HAP-1 (cell line): ENCODE data around the gene RCC2.
"Not testable (repeated sequence)": the region's sequence is repeated elsewhere in the genome, so short reads cannot be mapped to it uniquely, and the experiment has no call there.

Source experiments
- DNase-seq, 2 experiments: peaks; one replicate each; pipeline ENCODE4 v3.0.0-alpha.2; 2016 to 2020; ENCODE audit warnings: low spot score in 2 of 2
- H3K27me3 ChIP-seq: fragments of 250-450 bp; sonication (Bioruptor Pico); 2 replicates; pipeline ENCODE4 v1.5.1; 2020; ENCODE audit warnings: low read depth, mild to moderate bottlenecking, moderate library complexity
- H3K36me3 ChIP-seq: fragments of 250-450 bp; sonication (Bioruptor Pico); replicated peaks from 2 replicates; pipeline ENCODE4 v1.5.1; 2020; ENCODE audit warnings: mild to moderate bottlenecking
- H3K4me1 ChIP-seq: fragments of 250-450 bp; sonication (Bioruptor Pico); 2 replicates; pipeline ENCODE4 v1.5.1; 2020; ENCODE audit warnings: mild to moderate bottlenecking
- H3K4me3 ChIP-seq: fragments of 250-450 bp; sonication (Bioruptor Pico); 2 replicates; pipeline ENCODE4 v1.5.1; 2020; ENCODE audit warnings: mild to moderate bottlenecking, moderate library complexity
- H3K9me3 ChIP-seq: fragments of 250-450 bp; sonication (Bioruptor Pico); 2 replicates; pipeline ENCODE4 v1.5.1; 2020; ENCODE audit warnings: mild to moderate bottlenecking, moderate library complexity
- in situ Hi-C: fragments of 300-500 bp; cut with MboI; formaldehyde crosslinking; loops from 3 replicates; pipeline ENCODE4 v1.14.3; 2020; ENCODE audit warnings: low sequenced_read_pairs, inconsistent platforms, mixed read lengths

RCC2 gene

GRCh38 chr1:17439250-17440073, at the start of gene RCC2:
RCC2 (minus strand) TSS chr1:17439677; CDS start chr1:17438514, 1,163 bp downstream.
- in situ Hi-C loops: no loop called here
- H3K36me3 ChIP-seq: peaks cover 31% of the 10 kb centered on the region
- DNase-seq: peak; percentile 76 to 79

DNA sequence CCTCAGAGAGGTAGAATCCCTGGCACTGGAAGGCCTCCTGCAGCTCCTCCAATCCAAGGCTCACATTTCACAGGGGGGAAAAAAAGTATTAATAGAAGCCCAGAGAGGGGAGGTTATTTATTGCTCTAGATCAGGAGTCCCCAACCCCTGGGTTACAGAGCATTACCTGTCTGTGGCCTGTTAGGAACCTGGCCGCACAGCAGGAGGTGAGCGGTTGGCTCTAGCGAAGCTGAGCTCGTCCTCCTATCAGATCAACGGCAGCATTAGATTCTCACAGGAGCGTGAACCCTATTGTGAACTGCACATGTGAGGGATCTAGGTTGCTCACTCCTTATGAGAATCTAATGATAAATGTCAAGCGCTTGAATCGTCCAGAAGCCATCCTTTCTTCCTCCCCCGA, 46.8 kb upstream of the RCC2 start:
- in situ Hi-C loops: loop anchor here (5.0 kb wide), 1 partner anchor 64 kb away; no protein-coding TSS in a partner anchor
- Histone ChIP-seq H3K27me3 (no peaks in the 10 kb centered on the region), H3K36me3 (no peaks in the 10 kb centered on the region), H3K4me3 (no peak overlapping the region), H3K9me3 (no peaks in the 10 kb centered on the region), H3K4me1 (no peaks in the 10 kb centered on the region)
- DNase-seq: no peak

More at GRCh38 chr1:17439250-17440073, at the start of gene RCC2:
- peaks cover 42% of the 10 kb centered on the region for H3K4me1 ChIP-seq
- H3K27me3 ChIP-seq: no peaks in the 10 kb centered on the region
- no peaks in the 10 kb centered on the region for H3K9me3 ChIP-seq
- H3K4me3 ChIP-seq: peak within 1 kb of the TSS; percentile 92

DNA sequence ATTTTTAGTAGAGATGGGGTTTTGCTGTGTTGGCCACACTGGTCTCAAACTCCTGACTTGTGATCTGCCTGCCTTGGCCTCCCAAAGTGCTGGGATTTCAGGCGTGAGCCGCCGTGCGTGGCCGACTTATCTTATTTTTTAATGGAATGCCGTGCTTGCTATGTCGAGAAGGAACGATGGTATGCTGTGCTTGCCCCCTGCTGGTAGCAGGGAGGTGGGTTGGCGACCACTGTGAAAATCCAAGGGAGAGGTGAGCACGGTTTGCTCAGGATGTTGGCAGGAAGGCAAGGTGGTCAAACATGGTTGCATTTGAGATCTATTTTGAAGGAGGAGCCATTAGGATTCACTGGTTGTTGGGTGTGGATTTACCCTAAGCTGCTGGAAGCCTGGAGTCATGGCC, 45.8 kb upstream of the RCC2 start:
- Histone ChIP-seq H3K27me3 (no peaks in the 10 kb centered on the region), H3K4me3 (no peak overlapping the region), H3K9me3 (no peaks in the 10 kb centered on the region), H3K4me1 (no peaks in the 10 kb centered on the region), H3K36me3 (no peaks in the 10 kb centered on the region)
- in situ Hi-C loops: loop anchor here (5.0 kb wide), 1 partner anchor 63 kb away; no protein-coding TSS in a partner anchor
- peak; percentile 59 to 84 for DNase-seq

- H3K4me1 ChIP-seq, H3K4me3 ChIP-seq, in situ Hi-C loops, H3K36me3 ChIP-seq, H3K9me3 ChIP-seq, DNase-seq, H3K27me3 ChIP-seq: not testable (repeated sequence)
Measured at GRCh38 chr1:17481981-17482380, 42.5 kb upstream of the RCC2 start.

GRCh38 chr1:17480846-17481245, 41.4 kb upstream of the RCC2 start:
- Histone ChIP-seq H3K4me3 (no peak overlapping the region), H3K9me3 (peaks cover 8% of the 10 kb centered on the region), H3K27me3 (no peaks in the 10 kb centered on the region), H3K4me1 (peaks cover 2% of the 10 kb centered on the region), H3K36me3 (no peaks in the 10 kb centered on the region)
- in situ Hi-C loops: no loop called here
- no peak for DNase-seq

- in situ Hi-C loops: no loop called here
- peaks cover 10% of the 10 kb centered on the region for H3K9me3 ChIP-seq
- no peak for DNase-seq
- H3K4me1 ChIP-seq: peaks cover 41% of the 10 kb centered on the region
- no peaks in the 10 kb centered on the region for H3K27me3 ChIP-seq
- H3K36me3 ChIP-seq: no peaks in the 10 kb centered on the region
- no peak overlapping the region for H3K4me3 ChIP-seq
Measured at GRCh38 chr1:17475752-17476151, 36.3 kb upstream of the RCC2 start.

DNA sequence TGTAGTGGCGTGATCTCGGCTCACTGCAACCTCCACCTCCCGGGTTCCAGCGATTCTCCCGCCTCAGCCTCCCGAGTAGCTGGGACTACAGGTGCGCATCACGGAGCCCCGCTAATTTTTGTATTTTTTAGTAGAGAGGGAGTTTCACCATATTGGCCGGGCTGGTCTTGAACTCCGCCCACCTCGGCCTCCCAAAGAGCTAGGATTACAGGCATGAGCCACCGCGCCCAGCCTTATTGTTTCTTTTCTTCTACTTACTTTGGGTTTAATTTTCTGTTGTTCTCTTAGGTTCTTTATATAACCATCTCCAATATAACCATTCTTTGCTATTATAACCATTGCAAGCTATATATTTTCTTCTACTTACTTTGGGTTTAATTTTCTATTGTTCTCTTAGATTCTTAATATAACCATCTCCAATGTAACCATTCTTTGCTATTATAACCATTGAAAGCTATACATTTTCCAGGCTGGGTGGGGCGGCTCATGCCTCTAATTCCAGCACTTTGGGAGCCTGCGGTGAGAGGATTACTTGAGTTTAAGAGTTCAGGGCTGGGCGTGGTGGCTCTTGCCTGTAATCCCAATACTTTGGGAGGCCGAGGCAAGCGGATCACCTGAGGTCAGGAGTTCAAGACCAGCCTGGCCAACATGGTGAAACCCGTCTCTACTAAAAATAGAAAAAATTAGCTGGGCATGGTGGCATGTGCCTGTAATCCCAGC, 35.5 kb upstream of the RCC2 start:
- peaks cover 46% of the 10 kb centered on the region for H3K4me1 ChIP-seq
- H3K4me3 ChIP-seq, H3K9me3 ChIP-seq, H3K36me3 ChIP-seq, H3K27me3 ChIP-seq, in situ Hi-C loops: not testable (repeated sequence)
- peak; percentile 76 to 83 for DNase-seq

- in situ Hi-C loops: no loop called here
- no peaks in the 10 kb centered on the region for H3K27me3 ChIP-seq
- peaks cover 61% of the 10 kb centered on the region for H3K4me1 ChIP-seq
Measured at GRCh38 chr1:17472814-17473213, 33.3 kb upstream of the RCC2 start.

DNA sequence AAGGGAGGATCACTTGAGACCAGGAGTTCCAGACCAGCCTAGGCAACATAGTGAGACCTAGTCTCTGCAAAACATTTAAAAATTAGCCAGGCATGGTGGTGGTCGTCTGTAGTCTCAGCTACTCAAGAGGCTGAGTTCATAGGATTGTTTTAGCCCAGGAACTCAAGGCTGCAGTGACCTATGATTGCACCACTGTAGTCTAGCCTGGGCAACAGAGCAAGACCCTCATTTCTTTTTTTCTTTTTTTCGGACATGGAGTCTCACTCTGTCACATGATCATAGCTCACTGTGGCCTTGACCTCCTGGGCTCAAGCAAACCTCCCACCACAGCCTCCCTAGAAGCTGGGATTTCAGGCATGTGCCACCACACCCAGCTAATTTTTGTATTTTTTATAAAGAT, 31.9 kb upstream of the RCC2 start:
- no peak overlapping the region for H3K4me3 ChIP-seq
- no peaks in the 10 kb centered on the region for H3K27me3 ChIP-seq
- no peaks in the 10 kb centered on the region for H3K36me3 ChIP-seq
- peaks cover 2% of the 10 kb centered on the region; the same call in 1 of the 2 replicates for H3K9me3 ChIP-seq
- in situ Hi-C loops: no loop called here
- H3K4me1 ChIP-seq: peaks cover 62% of the 10 kb centered on the region
- no peak for DNase-seq

More at GRCh38 chr1:17472814-17473213, 33.3 kb upstream of the RCC2 start:
- H3K4me3 ChIP-seq: no peak overlapping the region
- H3K9me3 ChIP-seq: peaks cover 2% of the 10 kb centered on the region; the same call in 1 of the 2 replicates
- no peaks in the 10 kb centered on the region for H3K36me3 ChIP-seq
- DNase-seq: peak; percentile 64 to 77

DNA sequence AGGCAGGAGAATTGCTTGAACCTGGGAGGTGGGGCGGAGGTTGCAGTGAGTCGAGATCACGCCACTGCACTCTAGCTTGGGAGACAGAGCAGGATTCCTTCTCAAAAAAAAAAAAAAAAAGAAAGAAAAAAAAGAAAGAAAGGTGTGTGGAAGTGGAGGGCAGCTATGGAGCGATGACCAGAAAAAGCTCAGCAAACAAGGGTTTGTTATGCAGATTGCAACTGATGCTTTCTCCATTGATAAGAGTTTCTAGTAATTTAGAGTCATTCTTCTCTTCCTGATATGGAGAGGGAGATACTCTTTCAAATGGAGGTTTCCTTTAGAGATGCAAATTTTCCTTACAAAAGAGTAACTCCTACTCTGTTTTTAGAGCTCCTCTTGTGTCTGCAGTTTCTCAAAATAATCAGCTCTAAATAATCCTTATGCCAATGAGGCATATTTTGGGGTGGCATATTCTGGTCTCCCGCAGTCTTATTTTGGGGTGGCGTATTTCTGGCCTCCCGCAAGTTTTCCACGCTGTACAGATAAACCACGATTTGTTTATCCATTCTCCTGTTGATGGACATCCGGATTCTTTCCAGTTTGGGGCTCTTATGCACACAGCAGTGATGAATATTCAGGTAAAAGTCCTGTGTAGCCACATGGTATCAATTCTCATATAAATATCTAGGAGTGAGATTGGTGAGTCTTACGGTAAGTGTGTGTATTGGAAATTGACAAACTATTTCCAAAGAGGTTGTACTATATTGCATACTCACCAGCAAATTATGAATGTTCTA, 30.7 kb upstream of the RCC2 start:
- Histone ChIP-seq H3K36me3 (no peaks in the 10 kb centered on the region), H3K9me3 (peaks cover 2% of the 10 kb centered on the region; the same call in 1 of the 2 replicates), H3K4me3 (no peak overlapping the region), H3K27me3 (no peaks in the 10 kb centered on the region), H3K4me1 (peaks cover 60% of the 10 kb centered on the region)
- peak; percentile 79 to 100 for DNase-seq
- in situ Hi-C loops: no loop called here

DNA sequence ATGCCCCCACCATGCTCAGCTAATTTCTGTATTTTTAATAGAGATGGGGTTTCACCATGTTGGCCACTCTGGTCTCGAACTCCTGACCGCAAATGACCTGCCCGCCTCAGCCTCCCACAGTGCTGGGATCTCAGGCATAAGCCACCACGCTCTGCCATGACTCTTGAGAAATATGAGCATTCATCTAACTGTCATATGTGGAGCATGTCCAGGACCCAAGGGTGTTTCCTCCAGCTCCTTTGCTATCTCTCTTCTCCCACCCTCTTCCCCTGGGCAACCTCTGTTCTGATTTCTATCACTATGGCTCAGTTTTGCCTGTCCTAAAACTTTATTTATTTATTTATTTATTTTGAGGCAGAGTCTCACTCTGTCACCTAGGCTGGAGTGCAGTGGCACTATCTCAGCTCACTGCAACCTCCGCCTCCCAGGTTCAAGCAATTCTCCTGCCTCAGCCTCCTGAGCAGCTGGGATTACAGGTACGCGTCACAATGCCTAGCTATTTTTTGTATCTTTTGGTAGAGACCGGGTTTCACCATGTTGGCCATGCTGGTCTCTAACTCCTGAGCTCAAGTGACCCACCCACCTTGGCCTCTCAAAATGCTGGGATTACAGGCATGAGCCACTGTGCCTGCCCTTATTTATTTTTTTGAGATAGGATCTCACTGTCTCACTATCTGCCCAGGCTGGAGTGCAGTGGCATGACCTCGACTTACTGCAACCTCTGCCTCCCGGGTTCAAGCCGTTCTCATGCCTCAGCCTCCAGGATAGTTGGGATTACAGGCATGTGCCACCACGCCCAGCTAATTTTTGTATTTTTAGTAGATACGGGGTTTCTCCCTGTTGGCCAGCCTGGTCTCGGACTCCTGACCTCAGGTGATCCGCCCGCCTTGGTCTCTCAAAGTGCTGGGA, 29.1 kb upstream of the RCC2 start:
- H3K9me3 ChIP-seq, in situ Hi-C loops, H3K4me3 ChIP-seq, DNase-seq, H3K27me3 ChIP-seq, H3K36me3 ChIP-seq: not testable (repeated sequence)
- peaks cover 60% of the 10 kb centered on the region for H3K4me1 ChIP-seq

DNA sequence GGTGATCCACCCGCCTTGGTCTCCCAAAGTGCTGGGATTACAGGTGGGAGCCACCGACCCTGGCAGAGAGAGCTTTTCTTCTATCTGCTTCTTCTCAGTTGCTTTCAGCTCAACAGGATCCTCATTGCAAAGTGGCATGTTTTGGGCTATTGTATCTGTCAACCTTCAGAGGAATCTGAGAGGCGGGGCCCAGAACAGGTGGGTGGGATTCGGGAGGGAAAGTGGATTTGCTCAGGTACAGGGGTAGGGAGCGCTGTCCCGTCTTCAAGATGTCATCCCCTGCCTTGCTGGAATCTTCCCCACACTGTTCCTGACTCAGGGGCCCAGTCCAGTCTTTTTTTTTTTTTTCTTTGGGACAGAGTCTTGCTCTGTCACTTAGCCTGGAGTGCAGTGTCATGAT, 26.9 kb upstream of the RCC2 start:
- Histone ChIP-seq H3K4me3 (no peak overlapping the region), H3K36me3 (no peaks in the 10 kb centered on the region), H3K9me3 (no peaks in the 10 kb centered on the region; the same call in 1 of the 2 replicates), H3K4me1 (peaks cover 59% of the 10 kb centered on the region), H3K27me3 (no peaks in the 10 kb centered on the region)
- in situ Hi-C loops: no loop called here
- DNase-seq: no peak

- H3K27me3 ChIP-seq: no peaks in the 10 kb centered on the region
- DNase-seq: peak in 1 of 2 experiments; percentile 79
- in situ Hi-C loops: no loop called here
- H3K4me1 ChIP-seq: peaks cover 48% of the 10 kb centered on the region
- no peak overlapping the region for H3K4me3 ChIP-seq
- no peaks in the 10 kb centered on the region for H3K9me3 ChIP-seq
- H3K36me3 ChIP-seq: no peaks in the 10 kb centered on the region
Measured at GRCh38 chr1:17465228-17465627, 25.8 kb upstream of the RCC2 start.
